Fibroblast of pulmonary artery (primary cell): Measurements from ENCODE around the gene POGLUT2.

ENCODE experiments used
- DNase-seq: peaks from one replicate; pipeline ENCODE4 v3.0.0-alpha.2; 2010; ENCODE audit warnings: low read depth
- H3K4me3 ChIP-seq: replicated peaks from 2 replicates; pipeline ENCODE4 v1.5.1; 2011; ENCODE audit warnings: low read depth, mild to moderate bottlenecking, control low read depth, low read length, moderate library complexity
- CTCF ChIP-seq: IDR thresholded peaks from 2 replicates; pipeline ENCODE4 v1.5.1; 2011; ENCODE audit warnings: mild to moderate bottlenecking, control low read depth, low read length, inconsistent platforms; ENCODE audit errors: missing control alignments

The POGLUT2 gene

GRCh38 chr13:102838982-102839381 is 40.2 kb upstream of the POGLUT2 start:
- no peak overlapping the region for H3K4me3 ChIP-seq
- TF ChIP-seq CTCF: no peak

DNA sequence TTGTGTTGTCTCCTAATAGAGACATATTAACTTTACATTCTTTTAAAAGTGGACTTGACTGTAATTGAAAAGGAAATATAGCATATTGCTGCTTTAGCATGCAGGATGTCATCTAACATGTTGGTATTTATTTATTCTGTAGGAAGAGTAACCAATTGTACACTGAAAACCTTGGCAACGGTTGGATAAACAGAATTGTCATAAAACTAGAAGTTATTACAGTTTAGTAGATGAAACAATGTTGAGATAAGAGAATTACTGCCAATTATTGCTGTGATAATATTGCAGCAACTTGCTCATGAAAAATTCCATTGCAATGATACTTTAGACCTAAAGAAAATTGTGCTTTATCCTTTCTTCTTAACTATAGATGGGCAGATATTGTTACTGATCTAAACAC is 39.5 kb upstream of the POGLUT2 start:
- H3K4me3 ChIP-seq: no peak overlapping the region
- no peak for TF ChIP-seq CTCF
- DNase-seq: no peak

More at GRCh38 chr13:102838982-102839381, 40.2 kb upstream of the POGLUT2 start:
- peak; percentile 7 for DNase-seq

- H3K4me3 ChIP-seq: no peak overlapping the region
- DNase-seq: no peak
- TF ChIP-seq CTCF: no peak
Observed at GRCh38 chr13:102836471-102836870, 37.7 kb upstream of the POGLUT2 start.

DNA sequence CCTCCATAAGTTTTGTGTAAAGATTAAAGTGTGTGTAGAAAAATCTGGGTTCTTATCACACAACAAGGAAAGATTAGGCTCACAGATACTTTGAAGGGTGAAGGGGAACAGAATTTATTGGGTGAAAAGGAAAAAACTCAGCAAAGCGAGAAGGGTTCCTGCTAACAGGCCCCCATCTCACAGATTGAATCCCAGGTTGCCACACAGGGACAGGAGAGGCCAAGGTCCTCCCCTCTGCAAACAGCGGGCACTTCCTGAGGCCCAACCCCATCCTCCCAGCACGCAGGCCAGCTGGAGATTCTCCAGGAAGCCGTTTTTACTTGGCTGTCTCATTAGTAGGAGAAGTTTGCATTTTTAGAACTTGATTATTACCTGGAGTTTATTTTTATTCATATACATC is 31.9 kb upstream of the POGLUT2 start:
- DNase-seq: peak; percentile 55
- no peak overlapping the region for H3K4me3 ChIP-seq
- no peak for TF ChIP-seq CTCF

DNA sequence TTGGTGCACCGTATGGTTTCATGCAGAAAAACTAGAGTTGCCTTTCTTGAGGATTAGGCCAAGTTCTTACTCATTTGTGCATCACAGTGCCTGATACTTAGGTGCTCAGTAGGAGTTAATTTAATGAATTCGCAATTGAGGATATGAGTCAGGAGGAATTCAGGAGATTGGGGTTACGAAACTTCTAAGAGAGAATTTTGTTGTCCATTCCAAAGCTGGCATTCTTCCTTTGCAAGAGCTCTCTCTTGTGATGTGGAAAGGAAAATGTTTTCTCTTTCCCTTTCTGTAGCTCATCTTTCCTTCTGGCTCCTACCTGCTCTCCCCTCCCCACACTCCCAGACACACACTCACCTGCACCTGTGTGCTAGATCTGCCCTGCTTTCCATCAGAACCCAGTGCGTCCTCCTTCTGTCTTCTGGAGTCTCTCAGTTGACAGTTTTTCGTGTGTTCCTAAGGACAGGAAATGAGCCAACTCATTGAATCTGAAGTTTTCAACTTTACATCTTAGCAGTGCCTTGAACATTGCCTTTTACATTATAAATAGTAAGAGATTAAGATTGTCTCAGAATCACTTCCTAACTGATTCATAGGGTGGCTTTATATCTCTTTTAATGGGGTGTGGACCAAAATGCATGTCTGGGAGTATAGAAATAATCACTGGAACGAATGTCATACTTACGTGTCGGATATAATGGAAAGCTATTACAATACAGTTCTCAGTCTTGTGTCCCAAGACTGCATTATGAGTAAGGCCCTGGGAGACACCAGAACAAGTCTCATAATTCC is 27.3 kb upstream of the POGLUT2 start:
- peak; percentile 96 for DNase-seq
- TF ChIP-seq CTCF: no peak
- peak overlapping the region; percentile 53 for H3K4me3 ChIP-seq

- TF ChIP-seq CTCF: no peak
- DNase-seq: no peak
- H3K4me3 ChIP-seq: no peak overlapping the region
Observed at GRCh38 chr13:102825400-102825799, 26.6 kb upstream of the POGLUT2 start.

DNA sequence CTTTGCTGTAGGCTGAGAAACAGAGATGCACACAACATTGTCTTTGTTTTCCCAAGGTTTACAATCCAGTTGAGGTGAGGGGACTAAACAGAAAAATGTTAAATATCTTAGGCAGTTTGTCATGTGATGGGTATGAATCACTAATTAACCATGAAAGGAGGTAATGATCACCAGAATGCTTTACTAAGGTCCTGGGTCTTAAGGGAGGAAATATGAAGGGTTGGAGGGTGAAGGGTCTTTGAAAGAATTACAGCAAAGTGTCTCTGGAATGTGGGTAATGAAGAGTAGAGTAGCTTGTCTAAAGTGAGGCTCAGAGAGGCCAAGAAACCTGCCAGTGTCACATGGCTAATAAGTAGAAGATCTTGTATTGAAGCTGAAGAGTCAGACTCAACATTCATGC is 19.1 kb upstream of the POGLUT2 start:
- DNase-seq: no peak
- H3K4me3 ChIP-seq: no peak overlapping the region
- TF ChIP-seq CTCF: no peak
